Cardiac ventricle fibroblast (primary cell): Measurements from ENCODE around the gene GNAZ. TPM values are rescaled to one million over a fixed set of nuclear protein-coding genes. Genes with fewer than 3 reads are reported as not detected.

Experiments
- total RNA-seq: library from RNA; depleted of rRNA; stranded (reverse); fragments of >200 nt; gene quantifications from 2 replicates; pipeline ENCODE4 v1.2.3, GENCODE V29; 2015

GNAZ gene
- 0.06 and 0.20 TPM in 2 replicates for total RNA-seq

GRCh38 chr22:23070418-23071229 lies at the start of gene GNAZ:
Gene GNAZ (plus strand): TSS chr22:23070519. CDS start chr22:23095696, 25,177 bp downstream.

GRCh38 chr22:23144932-23145877 lies 74.9 kb downstream of the GNAZ start, which contains the start of gene RAB36:
Gene RAB36 (plus strand): TSS chr22:23145477. CDS start chr22:23146617, 1,140 bp downstream.

Other genes with a start within 250 kb of the GNAZ start
- not detected in 2 replicates for gene IGLL5, start 182.7 kb upstream of the GNAZ start, total RNA-seq
- not detected in 2 replicates for gene RSPH14, start 71.5 kb downstream of the GNAZ start, total RNA-seq
- gene RAB36, start 75.0 kb downstream of the GNAZ start, total RNA-seq = 1.4 and 4.4 TPM in 2 replicates
- gene BCR, start 110.0 kb downstream of the GNAZ start, total RNA-seq = 25.4 and 30.8 TPM in 2 replicates